Peyer's patch (tissue), 4 donors: ENCODE measurements around the gene PIGN.

Experiments used
- CTCF ChIP-seq, 6 experiments: fragments of 450-650 bp in 4 of 6; fragments of 200-600 bp in 2 of 6; sonication (generic) in 1 of 6; IDR thresholded peaks; one replicate each; pipeline ENCODE4 v1.5.1; 2017 to 2019; ENCODE audit warnings: antibody characterized with exemption in 6 of 6, mild to moderate bottlenecking in 3 of 6, moderate library complexity in 1 of 6
- POLR2A ChIP-seq, 2 donors: fragments of 450-650 bp; IDR thresholded peaks; one replicate each; pipeline ENCODE4 v1.5.1; 2017; ENCODE audit warnings: antibody characterized with exemption in 2 of 2, mild to moderate bottlenecking in 2 of 2, moderate library complexity in 2 of 2

DNA sequence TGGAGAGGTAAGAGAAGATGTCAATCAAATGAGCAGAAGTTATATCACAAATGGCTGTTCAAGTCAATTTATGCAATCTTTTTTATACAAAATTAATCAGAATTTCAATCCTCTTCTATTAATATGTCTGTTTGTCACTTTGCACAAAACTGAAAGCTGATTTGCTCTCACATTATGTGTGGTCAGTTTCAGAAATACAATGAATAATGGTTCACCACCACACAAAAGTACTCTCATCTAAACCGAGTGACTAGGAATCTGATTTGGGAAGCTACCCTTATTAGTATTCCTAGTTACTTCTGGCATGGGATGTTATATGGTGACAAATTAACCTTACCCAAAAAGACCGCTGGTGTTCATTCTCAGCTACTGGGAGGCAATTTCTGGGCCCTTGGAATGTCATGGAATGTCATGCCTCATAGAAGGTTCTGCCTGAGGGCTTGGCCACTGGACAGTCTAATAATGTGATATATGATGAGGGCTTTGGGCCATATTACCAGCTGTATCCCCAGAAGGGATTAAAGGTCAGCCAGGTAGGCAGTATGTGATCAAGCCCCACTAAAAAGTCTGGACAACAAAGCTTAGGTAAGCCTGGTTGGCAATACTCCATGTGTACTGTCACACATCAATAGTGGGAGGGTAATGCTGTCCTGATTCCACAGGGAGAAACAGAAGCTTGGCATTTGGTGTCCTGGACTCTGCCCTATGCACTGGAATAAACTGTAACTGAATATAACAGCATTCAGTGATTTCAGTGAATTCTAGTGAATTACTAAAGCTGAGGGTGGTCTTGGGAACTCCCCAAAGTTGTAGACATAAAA, 113.2 kb downstream of the PIGN start:
- TF ChIP-seq CTCF (IDR thresholded peaks at IDR 0.05) (no peak), POLR2A (IDR thresholded peaks at IDR 0.05) (no peak)
